Peyer's patch (tissue), 4 donors: Measurements from ENCODE around the gene PDCD2.
"Not testable (repeated sequence)": the region's sequence is repeated elsewhere in the genome, so short reads cannot be mapped to it uniquely, and the experiment has no call there.

Source experiments
- CTCF ChIP-seq, 6 experiments: fragments of 450-650 bp in 4 of 6; fragments of 200-600 bp in 2 of 6; sonication (generic) in 1 of 6; IDR thresholded peaks; one replicate each; pipeline ENCODE4 v1.5.1; 2017 to 2019; ENCODE audit warnings: antibody characterized with exemption in 6 of 6, mild to moderate bottlenecking in 3 of 6, moderate library complexity in 1 of 6
- POLR2A ChIP-seq, 2 donors: fragments of 450-650 bp; IDR thresholded peaks; one replicate each; pipeline ENCODE4 v1.5.1; 2017; ENCODE audit warnings: antibody characterized with exemption in 2 of 2, mild to moderate bottlenecking in 2 of 2, moderate library complexity in 2 of 2

- TF ChIP-seq CTCF, POLR2A (IDR thresholded peaks at IDR 0.05): not testable (repeated sequence)
Measured at GRCh38 chr6:170616020-170616554, 31.6 kb upstream of the PDCD2 start.
